Neural cell (in vitro differentiated cells): Measurements from ENCODE around the gene MB21D2.

ENCODE experiments used
- EZH2 ChIP-seq: fragments of 200-600, 300-800 bp; shearing (Covaris generic), sonication (generic); IDR thresholded peaks from 2 replicates; pipeline ENCODE4 v1.6.1; 2014; ENCODE audit warnings: antibody characterized with exemption, low read length, borderline replicate concordance, mild to moderate bottlenecking; ENCODE audit not compliant: insufficient read depth, poor library complexity, severe bottlenecking
- REST ChIP-seq: IDR thresholded peaks from 2 replicates; pipeline ENCODE4 v1.6.1; 2012; ENCODE audit warnings: borderline replicate concordance

- no peak for TF ChIP-seq EZH2
- TF ChIP-seq REST: no peak
Measured at GRCh38 chr3:192869131-192870031, 48.3 kb downstream of the MB21D2 start.
